Measurements from ENCODE around the gene PLA2G4C. TPM values are rescaled to one million over a fixed set of nuclear protein-coding genes. Genes with fewer than 3 reads are reported as not detected.
"Not testable (repeated sequence)": the region's sequence is repeated elsewhere in the genome, so short reads cannot be mapped to it uniquely, and the experiment has no call there.

PLA2G4C gene
- total RNA-seq, 4 donors from 2014 or later = 0.61 to 4.0 (median 1.3) TPM; not detected in 1

- intact Hi-C loops (cut with DNase I) = no loop called here
- H3K36me3 ChIP-seq = peaks cover 0 to 27% (median 0%) of the 10 kb centered on the region in 3 donors
- H3K9me3 ChIP-seq = peaks cover 0 to 17% (median 0%) of the 10 kb centered on the region in 3 donors
- H3K4me3 ChIP-seq = no peak overlapping the region
- H3K27ac ChIP-seq = no peak overlapping the region
- 7 to 11% methylated on average over 1 of the region's 1 CpG for WGBS, 2 donors
- peaks cover 0 to 8% (median 0%) of the 10 kb centered on the region in 3 donors for H3K4me1 ChIP-seq
- no peaks in the 10 kb centered on the region for H3K27me3 ChIP-seq
- no peak for DNase-seq
- no peak for TF ChIP-seq CTCF (IDR thresholded peaks at IDR 0.05)
Observed at GRCh38 chr19:48094129-48094854, 16.3 kb downstream of the PLA2G4C start.

- H3K4me3 ChIP-seq; H3K4me1 ChIP-seq; intact Hi-C loops (cut with DNase I); DNase-seq; H3K27ac ChIP-seq; H3K27me3 ChIP-seq: not testable (repeated sequence)
- H3K9me3 ChIP-seq = peaks cover 0 to 17% (median 0%) of the 10 kb centered on the region in 3 donors
- WGBS, 2 donors = 39 to 51% methylated on average over 13 of the region's 13 CpGs
- H3K36me3 ChIP-seq = peaks cover 0 to 24% (median 0%) of the 10 kb centered on the region in 3 donors
Observed at GRCh38 chr19:48091111-48091718, 19.4 kb downstream of the PLA2G4C start.

GRCh38 chr19:48090281-48090802 lies 20.3 kb downstream of the PLA2G4C start:
- 38 to 47% methylated on average over 4 of the region's 5 CpGs for WGBS, 2 donors
- Histone ChIP-seq H3K9me3 (peaks cover 0 to 17% (median 0%) of the 10 kb centered on the region in 3 donors), H3K4me1 (peaks cover 0 to 8% (median 0%) of the 10 kb centered on the region in 3 donors), H3K27me3 (peaks cover 0 to 6% (median 0%) of the 10 kb centered on the region in 4 donors), H3K4me3 (no peak overlapping the region), H3K36me3 (peaks cover 0 to 20% (median 0%) of the 10 kb centered on the region in 3 donors), H3K27ac (no peak overlapping the region)
- intact Hi-C loops (cut with DNase I) = no loop called here
- TF ChIP-seq CTCF (IDR thresholded peaks at IDR 0.05) = no peak
- TF ChIP-seq POLR2A (IDR thresholded peaks at IDR 0.05) = no peak
- no peak for DNase-seq

- H3K27me3 ChIP-seq; H3K4me1 ChIP-seq; H3K9me3 ChIP-seq; DNase-seq; H3K4me3 ChIP-seq; intact Hi-C loops (cut with DNase I); H3K36me3 ChIP-seq; H3K27ac ChIP-seq: not testable (repeated sequence)
- 83 to 91% methylated on average over 6 of the region's 6 CpGs for WGBS, 2 donors
Observed at GRCh38 chr19:48088991-48089390, 21.6 kb downstream of the PLA2G4C start.

GRCh38 chr19:48085904-48086864 lies 24.4 kb downstream of the PLA2G4C start:
- H3K27ac ChIP-seq = no peak overlapping the region
- DNase-seq = no peak
- TF ChIP-seq CTCF (IDR thresholded peaks at IDR 0.05) = no peak
- TF ChIP-seq POLR2A (IDR thresholded peaks at IDR 0.05) = no peak
- H3K9me3 ChIP-seq = no peaks in the 10 kb centered on the region
- intact Hi-C loops (cut with DNase I) = no loop called here
- H3K27me3 ChIP-seq = peaks cover 0 to 6% (median 0%) of the 10 kb centered on the region in 4 donors
- no peak overlapping the region for H3K4me3 ChIP-seq
- H3K36me3 ChIP-seq = no peaks in the 10 kb centered on the region
- WGBS, 2 donors = 48 to 82% methylated on average over 3 to 4 of the region's 7 CpGs
- H3K4me1 ChIP-seq = peaks cover 0 to 5% (median 0%) of the 10 kb centered on the region in 3 donors
